GM12878 (cell line): ENCODE measurements around the gene USP47.

Experiments
- EP300 ChIP-seq, 2 experiments: fragments of 150-350 bp in 1 of 2; IDR thresholded peaks; 2 replicates each; pipeline ENCODE4 v1.6.1; 2011 to 2012; ENCODE audit warnings: low read depth in 2 of 2, low read length in 2 of 2, borderline replicate concordance in 1 of 2, improper control_type of control experiment in 1 of 2, inconsistent platforms in 1 of 2; ENCODE audit not compliant: control insufficient read depth in 1 of 2
- LARP7 ChIP-seq: fragments of 450-650 bp; IDR thresholded peaks from 2 replicates; pipeline ENCODE4 v1.6.1; 2017; ENCODE audit warnings: mild to moderate bottlenecking
- RBBP5 ChIP-seq: fragments of 200-600 bp; sonication (generic); conservative IDR thresholded peaks from 2 replicates; pipeline ENCODE4 v1.6.1; 2016
- TF ChIP-seq, protein P1 (sequence below), 3 experiments: IDR thresholded peaks in 2 of 3; conservative IDR thresholded peaks in 1 of 3; 2 replicates each; pipeline ENCODE4 v1.5.1; 2011; ENCODE audit warnings: low read depth in 3 of 3, low read length in 3 of 3, mild to moderate bottlenecking in 3 of 3, control low read depth in 2 of 3, moderate library complexity in 2 of 3, inconsistent platforms in 1 of 3, mixed read lengths in 1 of 3; ENCODE audit not compliant: control insufficient read depth in 2 of 3, insufficient read depth in 1 of 3; ENCODE audit errors: extremely low read depth in 1 of 3
- TF ChIP-seq, protein P2 (sequence below): IDR thresholded peaks from 2 replicates; pipeline ENCODE4 v1.6.1; 2012; ENCODE audit warnings: low read length, inconsistent platforms
- TF ChIP-seq, protein P3 (sequence below): IDR thresholded peaks from 2 replicates; pipeline ENCODE4 v1.6.1; 2012; ENCODE audit warnings: low read depth, low read length, improper control_type of control experiment

DNA sequence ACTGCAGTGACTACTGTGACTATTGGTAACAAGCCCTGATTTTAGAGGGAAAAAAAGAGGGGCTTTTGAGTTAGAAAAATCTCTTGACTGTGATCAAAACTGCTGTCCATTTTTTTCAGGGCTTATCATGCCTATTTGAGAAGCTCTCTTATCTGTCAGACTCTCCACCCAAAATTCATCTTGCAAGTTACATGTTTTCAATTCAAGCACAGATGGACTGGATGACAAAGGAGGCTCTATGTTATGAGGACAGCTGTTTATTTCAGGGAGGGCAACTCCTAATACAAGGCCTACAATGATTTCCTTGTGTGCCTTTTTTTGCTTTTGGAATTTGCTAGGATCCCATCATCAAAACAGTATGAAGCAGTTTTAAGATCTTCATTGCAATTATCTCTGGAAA lies 35.2 kb upstream of the USP47 start:
- TF ChIP-seq, protein P1, sequence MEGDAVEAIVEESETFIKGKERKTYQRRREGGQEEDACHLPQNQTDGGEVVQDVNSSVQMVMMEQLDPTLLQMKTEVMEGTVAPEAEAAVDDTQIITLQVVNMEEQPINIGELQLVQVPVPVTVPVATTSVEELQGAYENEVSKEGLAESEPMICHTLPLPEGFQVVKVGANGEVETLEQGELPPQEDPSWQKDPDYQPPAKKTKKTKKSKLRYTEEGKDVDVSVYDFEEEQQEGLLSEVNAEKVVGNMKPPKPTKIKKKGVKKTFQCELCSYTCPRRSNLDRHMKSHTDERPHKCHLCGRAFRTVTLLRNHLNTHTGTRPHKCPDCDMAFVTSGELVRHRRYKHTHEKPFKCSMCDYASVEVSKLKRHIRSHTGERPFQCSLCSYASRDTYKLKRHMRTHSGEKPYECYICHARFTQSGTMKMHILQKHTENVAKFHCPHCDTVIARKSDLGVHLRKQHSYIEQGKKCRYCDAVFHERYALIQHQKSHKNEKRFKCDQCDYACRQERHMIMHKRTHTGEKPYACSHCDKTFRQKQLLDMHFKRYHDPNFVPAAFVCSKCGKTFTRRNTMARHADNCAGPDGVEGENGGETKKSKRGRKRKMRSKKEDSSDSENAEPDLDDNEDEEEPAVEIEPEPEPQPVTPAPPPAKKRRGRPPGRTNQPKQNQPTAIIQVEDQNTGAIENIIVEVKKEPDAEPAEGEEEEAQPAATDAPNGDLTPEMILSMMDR (IDR thresholded peaks at IDR 0.05 in 2 of 3, conservative IDR thresholded peaks at IDR 0.05 in 1 of 3; ENCODE audit: control insufficient read depth in 2 of 3, extremely low read depth in 1 of 3, insufficient read depth in 1 of 3, low read depth in 3 of 3, low read length in 3 of 3), result no peak
- TF ChIP-seq, protein P2, sequence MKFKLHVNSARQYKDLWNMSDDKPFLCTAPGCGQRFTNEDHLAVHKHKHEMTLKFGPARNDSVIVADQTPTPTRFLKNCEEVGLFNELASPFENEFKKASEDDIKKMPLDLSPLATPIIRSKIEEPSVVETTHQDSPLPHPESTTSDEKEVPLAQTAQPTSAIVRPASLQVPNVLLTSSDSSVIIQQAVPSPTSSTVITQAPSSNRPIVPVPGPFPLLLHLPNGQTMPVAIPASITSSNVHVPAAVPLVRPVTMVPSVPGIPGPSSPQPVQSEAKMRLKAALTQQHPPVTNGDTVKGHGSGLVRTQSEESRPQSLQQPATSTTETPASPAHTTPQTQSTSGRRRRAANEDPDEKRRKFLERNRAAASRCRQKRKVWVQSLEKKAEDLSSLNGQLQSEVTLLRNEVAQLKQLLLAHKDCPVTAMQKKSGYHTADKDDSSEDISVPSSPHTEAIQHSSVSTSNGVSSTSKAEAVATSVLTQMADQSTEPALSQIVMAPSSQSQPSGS, result no peak
- no peak for TF ChIP-seq RBBP5
- TF ChIP-seq EP300 (IDR thresholded peaks at IDR 0.05; ENCODE audit: borderline replicate concordance in 1 of 2, control insufficient read depth in 1 of 2, low read depth in 2 of 2, low read length in 2 of 2), result no peak
- TF ChIP-seq, protein P3, sequence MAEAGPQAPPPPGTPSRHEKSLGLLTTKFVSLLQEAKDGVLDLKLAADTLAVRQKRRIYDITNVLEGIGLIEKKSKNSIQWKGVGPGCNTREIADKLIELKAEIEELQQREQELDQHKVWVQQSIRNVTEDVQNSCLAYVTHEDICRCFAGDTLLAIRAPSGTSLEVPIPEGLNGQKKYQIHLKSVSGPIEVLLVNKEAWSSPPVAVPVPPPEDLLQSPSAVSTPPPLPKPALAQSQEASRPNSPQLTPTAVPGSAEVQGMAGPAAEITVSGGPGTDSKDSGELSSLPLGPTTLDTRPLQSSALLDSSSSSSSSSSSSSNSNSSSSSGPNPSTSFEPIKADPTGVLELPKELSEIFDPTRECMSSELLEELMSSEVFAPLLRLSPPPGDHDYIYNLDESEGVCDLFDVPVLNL, result no peak
- no peak for TF ChIP-seq LARP7
